ENCODE measurements around the gene MIB1.

DNA sequence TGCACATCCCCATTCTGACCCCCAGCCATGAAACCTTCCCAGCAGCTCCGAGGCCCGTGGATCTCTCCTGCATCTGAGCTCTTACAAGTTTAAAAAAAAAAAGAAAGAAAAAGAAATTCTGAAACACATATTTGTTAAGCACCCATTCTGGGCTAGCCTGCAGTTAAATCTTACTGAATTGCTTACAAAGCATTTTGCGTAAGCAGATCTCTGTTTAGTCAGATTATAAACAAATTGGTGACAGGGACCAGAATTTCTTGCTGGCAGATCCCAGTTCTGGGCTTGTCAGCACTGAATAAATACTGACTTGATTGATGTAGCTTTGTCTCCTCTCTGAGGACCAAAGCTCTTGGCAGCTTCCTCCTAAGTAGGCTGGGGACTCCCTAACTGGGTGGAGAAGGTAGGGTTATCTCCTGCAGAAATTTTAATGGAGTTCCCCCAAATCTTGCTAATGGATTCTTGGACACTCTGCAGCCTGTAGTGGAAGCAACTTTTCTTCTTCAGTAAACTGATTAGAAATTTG is 160.9 kb downstream of the MIB1 start:
- TF ChIP-seq FOXM1 (IDR thresholded peaks at IDR 0.05; ENCODE audit: low read depth), result no peak
- no peak for TF ChIP-seq EP300 (IDR thresholded peaks at IDR 0.05; ENCODE audit: borderline replicate concordance in 1 of 2, low read depth in 1 of 2, low read length in 1 of 2)
- no peak for TF ChIP-seq RAD21 (IDR thresholded peaks at IDR 0.05; ENCODE audit: low read length)
- TF ChIP-seq, protein P1, sequence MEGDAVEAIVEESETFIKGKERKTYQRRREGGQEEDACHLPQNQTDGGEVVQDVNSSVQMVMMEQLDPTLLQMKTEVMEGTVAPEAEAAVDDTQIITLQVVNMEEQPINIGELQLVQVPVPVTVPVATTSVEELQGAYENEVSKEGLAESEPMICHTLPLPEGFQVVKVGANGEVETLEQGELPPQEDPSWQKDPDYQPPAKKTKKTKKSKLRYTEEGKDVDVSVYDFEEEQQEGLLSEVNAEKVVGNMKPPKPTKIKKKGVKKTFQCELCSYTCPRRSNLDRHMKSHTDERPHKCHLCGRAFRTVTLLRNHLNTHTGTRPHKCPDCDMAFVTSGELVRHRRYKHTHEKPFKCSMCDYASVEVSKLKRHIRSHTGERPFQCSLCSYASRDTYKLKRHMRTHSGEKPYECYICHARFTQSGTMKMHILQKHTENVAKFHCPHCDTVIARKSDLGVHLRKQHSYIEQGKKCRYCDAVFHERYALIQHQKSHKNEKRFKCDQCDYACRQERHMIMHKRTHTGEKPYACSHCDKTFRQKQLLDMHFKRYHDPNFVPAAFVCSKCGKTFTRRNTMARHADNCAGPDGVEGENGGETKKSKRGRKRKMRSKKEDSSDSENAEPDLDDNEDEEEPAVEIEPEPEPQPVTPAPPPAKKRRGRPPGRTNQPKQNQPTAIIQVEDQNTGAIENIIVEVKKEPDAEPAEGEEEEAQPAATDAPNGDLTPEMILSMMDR (IDR thresholded peaks at IDR 0.05), result no peak
- TF ChIP-seq, protein P2, sequence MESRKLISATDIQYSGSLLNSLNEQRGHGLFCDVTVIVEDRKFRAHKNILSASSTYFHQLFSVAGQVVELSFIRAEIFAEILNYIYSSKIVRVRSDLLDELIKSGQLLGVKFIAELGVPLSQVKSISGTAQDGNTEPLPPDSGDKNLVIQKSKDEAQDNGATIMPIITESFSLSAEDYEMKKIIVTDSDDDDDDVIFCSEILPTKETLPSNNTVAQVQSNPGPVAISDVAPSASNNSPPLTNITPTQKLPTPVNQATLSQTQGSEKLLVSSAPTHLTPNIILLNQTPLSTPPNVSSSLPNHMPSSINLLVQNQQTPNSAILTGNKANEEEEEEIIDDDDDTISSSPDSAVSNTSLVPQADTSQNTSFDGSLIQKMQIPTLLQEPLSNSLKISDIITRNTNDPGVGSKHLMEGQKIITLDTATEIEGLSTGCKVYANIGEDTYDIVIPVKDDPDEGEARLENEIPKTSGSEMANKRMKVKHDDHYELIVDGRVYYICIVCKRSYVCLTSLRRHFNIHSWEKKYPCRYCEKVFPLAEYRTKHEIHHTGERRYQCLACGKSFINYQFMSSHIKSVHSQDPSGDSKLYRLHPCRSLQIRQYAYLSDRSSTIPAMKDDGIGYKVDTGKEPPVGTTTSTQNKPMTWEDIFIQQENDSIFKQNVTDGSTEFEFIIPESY (IDR thresholded peaks at IDR 0.05; ENCODE audit: borderline replicate concordance, low read depth), result no peak
- no peak for TF ChIP-seq RFX5 (IDR thresholded peaks at IDR 0.05; ENCODE audit: low read length)
- TF ChIP-seq, protein P3, sequence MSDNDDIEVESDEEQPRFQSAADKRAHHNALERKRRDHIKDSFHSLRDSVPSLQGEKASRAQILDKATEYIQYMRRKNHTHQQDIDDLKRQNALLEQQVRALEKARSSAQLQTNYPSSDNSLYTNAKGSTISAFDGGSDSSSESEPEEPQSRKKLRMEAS (IDR thresholded peaks at IDR 0.05; ENCODE audit: low read depth), result no peak
